Activated T-cell treated with anti-CD3 and anti-CD28 coated beads for 24 hours (primary cell): ENCODE results near the gene SLC22A17.

Experiments used
- DNase-seq: peaks from one replicate; pipeline ENCODE4 v3.0.0-alpha.2; 2020; ENCODE audit warnings: low read depth

SLC22A17 gene

DNA sequence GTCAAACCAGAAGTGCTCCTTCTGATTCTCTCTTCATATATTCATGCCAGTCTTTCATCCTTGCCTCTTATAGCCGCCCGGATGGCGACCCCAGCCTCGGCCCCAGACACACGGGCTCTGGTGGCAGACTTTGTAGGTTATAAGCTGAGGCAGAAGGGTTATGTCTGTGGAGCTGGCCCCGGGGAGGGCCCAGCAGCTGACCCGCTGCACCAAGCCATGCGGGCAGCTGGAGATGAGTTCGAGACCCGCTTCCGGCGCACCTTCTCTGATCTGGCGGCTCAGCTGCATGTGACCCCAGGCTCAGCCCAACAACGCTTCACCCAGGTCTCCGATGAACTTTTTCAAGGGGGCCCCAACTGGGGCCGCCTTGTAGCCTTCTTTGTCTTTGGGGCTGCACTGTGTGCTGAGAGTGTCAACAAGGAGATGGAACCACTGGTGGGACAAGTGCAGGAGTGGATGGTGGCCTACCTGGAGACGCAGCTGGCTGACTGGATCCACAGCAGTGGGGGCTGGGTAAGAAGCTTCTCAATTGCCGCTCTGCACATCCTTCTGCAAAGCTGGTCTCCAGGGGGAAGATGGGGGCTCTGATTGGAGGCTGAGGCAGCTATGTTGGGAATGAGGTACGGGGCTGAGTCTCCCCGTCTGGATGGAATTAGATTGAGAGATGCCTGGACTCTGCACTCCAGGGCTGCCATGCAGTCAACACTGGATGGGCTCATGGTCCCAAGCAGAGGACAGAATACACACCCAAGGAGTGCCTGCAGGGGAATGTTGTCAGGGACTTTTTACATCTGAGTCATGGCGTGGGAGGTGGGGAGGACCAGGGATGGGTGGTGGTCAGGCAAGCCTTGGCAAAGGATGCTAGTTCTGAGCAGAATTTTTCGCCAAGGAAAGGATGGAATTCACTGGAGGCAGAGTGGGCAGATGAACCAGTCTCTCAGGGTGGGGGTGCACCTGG is 44.7 kb downstream of the SLC22A17 start:
- DNase-seq, result no peak

DNA sequence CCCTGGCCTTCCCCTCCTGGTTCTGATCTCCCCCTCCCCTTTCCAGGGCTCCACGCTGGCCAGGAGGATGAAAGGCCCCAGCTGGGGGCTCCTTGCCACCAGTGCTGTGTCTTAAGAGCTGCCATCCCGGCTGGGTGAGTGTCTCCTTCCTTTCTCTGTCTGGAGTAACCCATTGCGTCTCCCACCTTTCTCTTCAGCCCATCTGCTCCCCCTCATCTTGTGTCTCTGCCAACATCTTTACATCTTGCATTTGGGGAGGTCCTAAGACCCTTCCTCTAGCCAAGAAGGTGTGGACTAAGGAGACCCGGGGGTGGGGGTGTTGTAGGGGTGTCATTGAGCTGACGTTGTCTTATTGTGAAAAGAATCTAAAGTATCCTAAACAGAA is 45.5 kb downstream of the SLC22A17 start:
- no peak for DNase-seq

DNA sequence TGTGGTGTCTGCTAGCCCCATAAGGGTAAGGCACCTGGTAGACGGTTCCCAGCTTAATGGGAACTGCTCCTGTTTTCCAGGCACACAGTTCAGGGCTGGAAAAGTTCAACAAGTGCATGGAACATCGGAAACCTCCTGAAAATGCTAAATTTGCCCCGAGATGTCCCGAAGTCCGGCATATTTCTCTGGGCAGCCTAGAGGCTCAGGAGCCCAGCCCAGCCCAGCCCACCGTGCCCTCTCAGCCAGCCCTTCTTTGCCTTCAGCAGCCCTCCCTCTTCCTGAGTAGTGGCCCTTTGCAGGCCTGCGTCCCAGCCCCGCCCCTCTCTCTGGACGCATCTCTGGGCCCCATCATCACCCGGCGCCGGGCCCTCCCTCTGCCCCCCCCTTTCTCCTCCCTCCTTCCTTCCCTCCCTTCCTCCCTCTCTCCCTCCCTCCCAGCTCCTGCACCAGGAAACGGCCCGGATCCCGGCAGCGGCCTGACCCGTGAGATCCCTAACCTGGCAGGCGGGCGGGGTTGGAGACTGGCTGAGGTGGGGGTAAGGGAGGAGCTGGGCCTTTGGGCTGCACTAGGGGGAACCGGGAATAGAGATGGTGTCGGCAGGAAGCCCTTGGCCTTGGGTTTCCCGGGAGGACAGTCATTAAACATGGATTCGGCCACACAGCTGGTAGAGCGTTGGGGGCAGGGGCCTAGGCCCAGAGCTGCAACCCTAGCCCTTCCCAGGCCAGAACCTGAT is 46.1 kb downstream of the SLC22A17 start, which contains the start of gene BCL2L2:
BCL2L2 (plus strand) TSS at position 422 of the 734 bp plus-strand sequence. CDS start 935 bp downstream, outside the sequence.
- no peak for DNase-seq

DNA sequence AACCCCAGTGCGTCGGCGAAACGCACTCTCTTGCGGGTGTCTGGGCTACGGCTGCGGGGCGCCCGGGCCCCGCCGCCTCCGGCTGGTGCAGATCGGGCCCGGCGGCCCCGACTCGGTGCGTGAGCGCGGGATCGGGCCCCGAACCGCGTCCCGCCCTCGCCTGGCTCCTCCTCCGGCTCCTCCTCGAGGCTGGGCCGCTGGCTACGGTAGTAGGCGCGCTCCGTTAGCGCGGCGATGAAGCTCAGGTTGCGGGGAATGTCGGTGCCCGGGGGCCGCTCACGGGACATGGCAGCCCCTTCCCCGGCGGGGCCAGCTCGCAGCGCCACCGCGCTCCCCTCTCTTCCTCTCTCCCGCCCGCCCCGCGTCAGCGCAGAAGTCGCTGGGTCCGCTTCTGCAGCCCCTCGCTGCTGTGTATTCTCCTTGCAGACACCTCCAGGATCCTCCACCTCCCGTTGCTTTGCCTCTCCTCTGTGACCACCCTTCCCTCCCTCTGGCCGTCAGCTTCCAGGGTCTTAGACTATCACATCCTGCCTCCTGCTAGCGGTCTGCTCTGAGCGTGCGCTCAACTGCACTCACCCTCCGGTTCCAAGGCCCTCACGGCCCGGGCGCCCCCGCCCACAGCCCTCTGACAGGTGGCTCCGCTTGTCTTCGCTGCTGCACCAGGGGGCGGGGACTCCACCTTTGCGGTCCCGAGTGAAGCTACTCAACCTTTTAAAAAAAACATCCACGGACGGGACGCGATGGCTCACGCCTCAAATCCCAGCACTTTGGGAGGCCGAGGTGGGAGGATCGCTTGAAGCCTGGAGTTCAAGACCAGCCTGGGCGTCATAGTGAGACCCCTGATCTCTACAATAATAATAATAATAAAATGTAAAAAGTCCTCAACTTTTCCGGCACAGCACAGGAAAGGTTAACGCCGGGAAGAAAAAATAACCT is 50.1 kb downstream of the SLC22A17 start, which contains the start of gene PPP1R3E:
PPP1R3E (minus strand) TSS at position 570 of the 936 bp plus-strand sequence; CDS start at position 287, 283 bp downstream.
- DNase-seq, result peak; percentile 79

DNA sequence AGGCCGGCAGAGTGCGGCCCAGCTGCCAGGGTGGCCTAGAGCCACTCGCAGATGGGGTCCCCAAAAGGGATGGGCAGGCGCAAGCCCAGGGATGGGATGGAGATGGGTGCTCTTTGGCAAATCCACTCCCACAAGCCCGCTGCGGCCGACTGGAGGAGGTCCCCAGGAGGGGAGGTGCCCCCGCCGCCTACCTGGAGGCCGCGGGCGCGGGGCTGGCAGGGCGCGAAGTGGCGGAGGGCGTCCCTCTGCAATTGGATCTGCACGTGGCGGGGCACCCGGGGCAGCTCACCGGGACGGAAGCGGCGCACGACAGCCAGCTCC is 50.8 kb downstream of the SLC22A17 start:
- DNase-seq, result no peak

DNA sequence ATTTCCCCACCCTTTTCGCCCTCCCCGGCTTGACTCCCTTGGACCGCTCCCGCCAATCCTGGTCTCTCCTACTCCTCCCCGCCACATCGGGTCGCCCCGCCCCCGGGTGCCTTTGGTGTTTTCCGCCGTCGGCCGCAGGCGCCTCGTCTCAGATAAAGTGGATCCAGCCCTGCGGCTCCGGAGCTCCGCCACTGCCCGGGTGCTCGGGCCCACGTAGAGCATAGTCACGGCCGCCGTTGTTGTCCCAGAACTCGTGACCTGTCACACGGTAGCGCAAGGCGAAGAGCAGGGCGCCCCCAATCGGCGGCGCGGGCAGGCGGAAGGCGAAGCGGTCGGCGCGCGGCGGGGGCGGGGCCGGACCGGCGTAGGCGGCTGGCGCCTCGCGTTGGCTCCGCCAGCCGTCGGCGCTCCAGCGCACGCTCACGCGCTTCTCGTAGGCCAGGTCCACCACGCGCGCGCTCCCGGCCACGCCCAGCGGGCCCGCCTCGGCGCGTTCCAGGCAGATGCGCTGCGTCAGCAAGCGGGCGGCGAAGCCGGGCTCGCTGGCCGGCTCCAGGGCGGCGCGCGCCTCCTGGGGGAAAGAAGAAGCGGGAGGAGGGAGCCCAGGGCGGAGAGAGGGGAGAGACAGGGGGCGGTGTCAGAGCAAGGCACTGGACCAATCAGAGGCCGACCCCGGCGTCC is 51.3 kb downstream of the SLC22A17 start:
- DNase-seq, result peak; percentile 97

DNA sequence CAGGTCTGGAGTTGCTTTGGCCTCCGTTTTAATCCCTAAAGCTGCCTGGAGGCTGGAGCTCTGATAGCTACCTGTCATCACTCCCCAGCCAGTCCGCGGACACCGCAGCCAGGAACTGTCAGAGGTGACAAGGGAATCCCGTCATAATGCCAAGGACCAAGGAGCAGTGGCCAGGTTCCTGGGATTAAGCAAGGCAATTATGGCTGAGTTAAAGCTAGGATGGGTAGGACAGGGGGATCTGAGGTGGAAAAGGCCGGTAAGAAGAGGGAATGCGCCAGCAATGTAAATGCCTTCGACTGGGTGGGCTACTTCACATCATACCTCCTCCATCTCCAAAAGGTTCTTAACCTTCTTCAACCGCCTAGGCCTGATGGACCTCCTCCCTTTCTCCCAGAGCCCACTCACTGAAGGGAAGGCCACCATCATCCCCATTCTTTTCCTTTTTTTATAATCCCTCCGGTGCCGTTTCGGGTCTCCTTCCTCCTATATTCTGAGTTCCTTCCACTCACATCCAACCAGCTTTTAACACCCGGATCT is 51.9 kb downstream of the SLC22A17 start:
- DNase-seq, result no peak

DNA sequence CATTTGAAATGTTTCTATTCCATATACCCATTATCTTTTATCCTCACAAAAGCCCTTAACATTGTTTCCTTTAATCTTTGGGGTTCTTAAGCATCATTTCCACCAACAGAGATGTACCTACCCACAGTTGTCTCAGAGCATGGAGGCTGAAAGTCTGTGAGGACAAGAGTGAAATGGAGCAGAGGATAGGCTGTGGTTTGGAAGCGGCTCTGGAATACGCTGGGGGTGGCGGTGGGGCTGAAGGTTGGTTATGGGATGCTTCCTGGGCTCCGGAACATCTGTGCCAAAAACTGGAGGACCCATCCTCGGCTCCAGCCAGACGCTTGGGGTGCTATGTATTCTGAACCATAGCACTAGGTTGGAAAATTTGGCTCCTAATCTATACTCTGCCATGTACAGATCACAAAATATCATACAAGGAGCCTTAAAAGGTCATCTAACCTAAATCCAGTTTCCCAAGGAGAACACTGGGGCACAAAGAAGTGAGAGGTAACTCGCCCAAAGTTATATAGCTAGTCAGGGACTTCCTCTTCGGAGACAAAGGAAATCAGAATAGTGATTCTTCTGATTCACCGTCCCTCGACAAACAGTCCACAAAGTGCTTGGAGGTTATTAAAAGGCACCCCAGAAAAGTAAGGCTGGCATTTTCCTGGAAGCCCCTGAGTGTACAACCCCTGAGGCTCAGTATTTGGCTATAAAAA is 52.6 kb downstream of the SLC22A17 start:
- DNase-seq, result no peak

DNA sequence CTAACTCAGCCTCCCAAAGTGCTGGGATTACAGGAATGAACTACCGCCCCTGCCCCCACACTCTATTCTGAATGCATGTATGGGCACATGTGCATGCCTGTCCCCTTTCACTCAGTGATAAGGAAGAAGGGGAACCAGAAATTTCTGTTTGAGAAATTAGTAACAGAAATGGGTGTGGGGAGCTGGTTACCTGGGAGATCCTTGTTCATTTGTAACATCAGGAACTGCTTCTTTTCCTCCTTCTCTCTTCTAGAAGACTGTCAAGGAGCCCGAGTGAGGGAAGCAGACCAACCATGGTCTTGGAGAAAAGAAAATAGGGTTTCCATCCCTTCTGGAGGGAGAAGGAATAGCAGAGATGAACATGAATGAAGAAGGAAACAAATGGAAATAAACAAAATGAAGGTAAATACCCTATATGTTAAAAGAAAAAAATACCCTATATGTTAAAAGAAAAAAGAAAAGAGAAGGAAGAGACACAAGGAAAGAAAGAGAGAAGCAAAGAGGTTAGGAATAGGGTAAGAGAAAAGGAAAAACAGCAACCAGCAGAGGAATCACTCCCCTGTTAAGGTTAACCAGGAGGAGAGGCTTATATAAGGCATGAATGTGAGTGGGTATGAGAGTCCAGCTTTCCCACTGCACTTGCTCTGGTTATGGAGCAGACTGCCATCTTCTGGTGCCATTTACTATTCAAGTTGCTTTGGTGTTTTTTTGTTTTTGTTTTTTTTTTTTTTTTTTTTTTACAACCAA is 53.3 kb downstream of the SLC22A17 start:
- DNase-seq, result no peak

DNA sequence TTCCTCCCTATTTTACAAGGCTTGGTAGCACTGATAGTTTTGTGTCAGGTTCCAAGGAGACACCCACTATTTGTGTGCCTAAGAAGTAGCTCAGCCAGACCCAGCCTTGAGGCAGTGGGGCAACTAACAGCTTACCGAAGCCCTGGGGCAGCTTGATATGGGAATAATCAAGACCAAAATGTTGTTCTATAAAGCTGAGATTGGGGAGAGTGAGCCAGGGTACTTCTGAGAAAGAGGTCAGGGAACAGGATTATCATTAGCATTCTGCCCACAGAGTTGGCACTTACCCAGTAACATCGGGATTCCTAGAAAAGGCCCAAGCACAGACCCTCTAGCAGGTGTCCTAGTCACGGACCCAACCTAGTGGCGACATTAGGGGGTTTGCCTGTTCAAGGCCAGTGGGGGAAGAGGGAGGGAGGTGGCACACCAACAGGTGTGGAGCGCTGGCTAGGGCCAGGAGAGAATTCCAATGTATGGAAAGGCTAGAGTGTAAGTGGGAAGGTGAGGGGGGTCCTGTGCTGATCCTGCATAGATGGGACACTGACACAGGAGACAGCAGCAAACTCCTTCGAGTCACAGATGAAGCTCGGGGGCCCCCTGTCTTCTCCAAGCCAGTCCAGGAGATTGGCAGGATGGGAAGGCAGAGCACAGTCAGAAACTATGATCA is 54.9 kb downstream of the SLC22A17 start:
- DNase-seq, result no peak

DNA sequence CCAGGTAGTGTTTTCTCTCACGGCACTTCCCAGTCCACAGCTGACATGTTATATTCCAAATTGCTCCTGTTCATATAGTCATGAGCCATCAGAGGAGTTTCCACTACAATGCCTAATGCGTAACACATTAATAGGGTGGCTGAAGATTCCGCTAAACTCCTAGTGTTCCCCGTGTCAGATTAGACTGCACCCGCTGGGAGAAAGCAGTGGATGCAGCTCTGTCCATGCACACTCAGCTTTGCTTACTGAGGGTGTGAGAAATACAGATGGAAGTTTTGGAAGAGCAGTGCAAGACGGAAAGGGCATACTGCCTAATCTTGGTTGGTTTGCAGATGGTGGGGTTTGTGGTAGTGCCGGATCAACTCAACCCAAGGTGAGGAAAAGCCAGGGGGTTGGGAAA is 55.6 kb downstream of the SLC22A17 start:
- DNase-seq, result no peak
